Right renal cortex interstitium (tissue), 3 donors: ENCODE results near the gene ERF. TPM values are rescaled to one million over a fixed set of nuclear protein-coding genes. Genes with fewer than 3 reads are reported as not detected.

Source experiments
- DNase-seq, 3 donors: peaks; one replicate each; pipeline ENCODE4 v3.0.0-alpha.2; 2013; ENCODE audit warnings: low read depth in 3 of 3, low spot score in 2 of 3
- polyA plus RNA-seq, 3 donors: library from polyadenylated mRNA; unstranded; fragments of 120-200 nt; gene quantifications; one replicate each; pipeline ENCODE4 v1.2.1, GENCODE V29; 2013; ENCODE audit not compliant: insufficient read length in 3 of 3

ERF gene
- polyA plus RNA-seq, 3 donors, result 50.1 to 63.8 (median 56.2) TPM

DNA sequence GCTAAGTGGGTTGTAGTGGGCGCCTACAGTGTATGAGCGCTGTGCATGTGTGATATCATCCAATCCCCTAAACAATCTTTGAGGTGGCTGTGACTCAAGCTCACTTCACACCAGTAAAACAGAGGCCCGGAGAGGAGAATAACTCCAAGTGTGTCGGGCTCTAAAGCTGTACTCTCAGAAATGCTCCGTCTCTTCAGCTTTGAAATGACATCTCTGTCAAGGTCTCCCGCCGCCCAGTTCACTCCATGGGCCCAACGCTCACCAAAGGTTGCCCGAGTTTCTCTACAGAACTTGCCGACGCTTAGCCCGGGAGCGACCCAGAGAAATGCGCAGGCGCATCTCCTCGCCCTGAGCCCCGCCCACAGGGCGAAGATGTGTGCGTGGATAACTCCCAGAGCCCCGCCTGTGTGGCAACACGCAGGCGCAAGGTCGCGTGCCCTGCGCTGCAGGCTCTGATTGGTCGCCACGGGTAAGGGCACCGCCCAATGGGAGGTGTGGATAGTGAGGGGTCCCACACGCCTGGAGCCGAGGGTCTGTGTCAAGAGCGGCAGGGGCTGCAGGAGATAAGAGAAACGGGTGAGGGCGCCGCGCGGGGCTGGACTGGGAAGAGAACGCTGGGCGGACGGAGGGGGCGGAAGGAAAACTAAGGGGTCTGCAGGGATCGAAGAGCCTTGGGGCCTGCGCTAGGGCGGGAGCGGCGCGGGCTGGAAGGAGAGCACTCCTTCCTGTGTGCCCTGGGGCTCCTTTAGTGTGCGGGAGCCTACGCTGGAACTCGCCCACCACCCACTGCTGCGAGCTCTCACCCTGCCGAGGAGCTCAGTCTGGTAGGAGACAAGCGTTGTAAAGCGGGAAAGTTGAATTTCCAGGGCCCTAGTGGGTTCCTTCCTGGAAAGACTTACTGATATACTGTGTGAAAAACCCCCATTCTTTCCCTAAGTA lies 34.8 kb downstream of the ERF start, which contains the start of gene ZNF526:
TSS of gene ZNF526 (plus strand) at position 501 of the 939 bp plus-strand sequence. CDS start 4,092 bp downstream, outside the sequence.
- DNase-seq, result peak; percentile 89 to 95 (median 94)

DNA sequence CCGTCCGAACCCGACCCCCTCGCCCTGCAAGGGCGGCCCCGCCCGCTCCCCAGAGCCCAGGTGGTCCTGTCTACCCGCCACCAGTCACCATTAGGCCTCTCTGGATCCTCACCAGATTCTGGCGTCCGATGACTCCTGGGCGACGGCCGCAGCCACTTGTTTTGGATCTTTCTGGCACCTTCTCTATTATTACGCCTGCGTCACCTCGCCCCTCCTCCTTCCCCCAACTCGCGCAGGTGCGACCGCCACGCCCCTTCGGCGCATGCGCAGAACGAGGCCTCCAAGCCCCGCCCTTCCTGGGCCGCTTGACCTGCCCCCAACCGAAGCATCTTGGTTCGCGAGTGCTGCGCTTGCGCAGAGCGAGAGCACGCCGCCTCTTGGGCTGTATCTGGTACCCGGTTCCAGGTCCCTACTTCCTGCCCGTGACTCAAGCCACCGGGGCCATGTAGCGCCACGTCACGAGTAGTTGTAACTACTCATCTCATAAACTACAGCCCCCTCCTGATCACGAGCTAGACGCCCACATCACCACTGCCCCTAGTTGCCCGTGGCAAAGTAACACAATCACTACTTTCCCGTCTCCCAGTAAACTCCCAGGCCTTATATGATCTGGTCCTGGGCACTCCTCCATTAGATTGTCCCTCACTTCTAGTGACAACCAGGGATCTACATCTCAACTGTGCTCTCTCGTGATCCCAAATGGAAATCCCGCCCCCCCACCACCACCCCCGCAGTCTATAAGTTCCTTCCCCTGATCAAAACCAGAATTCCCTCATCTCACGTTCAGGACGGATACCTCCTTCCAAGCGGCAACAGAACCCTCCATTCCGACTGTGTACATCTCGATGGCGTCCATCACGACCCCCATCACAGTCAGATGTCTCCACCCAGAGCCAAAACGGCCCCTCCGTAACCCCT lies 37.1 kb downstream of the ERF start, which contains the start of gene DEDD2:
TSS of gene DEDD2 (minus strand) at position 158 of the 918 bp plus-strand sequence. CDS start 670 bp downstream, outside the sequence.
- peak; percentile 88 to 92 (median 88) for DNase-seq

DNA sequence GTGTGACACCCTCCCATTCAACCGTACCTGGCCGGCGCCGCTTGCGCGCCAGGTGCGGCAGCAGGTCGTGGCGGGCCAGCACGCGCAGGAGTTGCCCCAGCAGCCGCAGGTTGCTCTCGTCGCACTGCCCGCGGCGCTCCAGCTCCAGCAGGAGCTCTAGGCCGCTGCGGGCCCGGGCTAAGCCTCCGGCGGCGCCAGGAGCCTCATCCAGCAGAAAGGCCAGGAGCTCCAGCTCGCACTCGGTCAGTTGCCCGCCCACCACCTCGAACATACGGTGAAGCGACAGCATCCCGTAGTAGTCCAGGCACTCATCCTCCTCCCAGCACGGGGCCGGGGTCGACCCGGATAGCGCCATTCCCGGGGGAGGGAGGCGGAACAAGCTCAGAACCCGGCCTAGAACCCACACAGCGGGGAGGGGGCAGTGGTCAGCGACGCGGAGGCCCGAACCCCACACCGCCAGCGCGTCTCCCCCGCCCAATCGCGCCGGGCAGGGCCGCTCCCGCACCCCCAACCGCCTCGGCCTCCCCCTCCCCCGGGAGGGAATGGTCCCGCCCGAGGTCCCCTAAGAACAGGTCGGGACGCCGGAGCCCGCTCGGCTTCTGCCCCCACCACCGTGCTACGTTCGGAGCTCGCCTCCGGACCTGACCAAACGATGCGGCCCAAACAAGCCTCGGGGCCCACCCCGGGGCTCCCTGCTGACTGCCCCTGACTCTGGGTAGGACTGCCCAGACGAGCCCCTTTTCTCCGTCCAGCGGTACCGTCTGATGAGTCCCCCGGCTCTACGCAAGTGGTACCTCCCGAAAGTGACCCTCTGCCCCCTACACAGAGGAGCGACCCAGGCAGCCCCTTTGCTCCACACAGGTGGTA lies 38.0 kb downstream of the ERF start:
- DNase-seq, result no peak

DNA sequence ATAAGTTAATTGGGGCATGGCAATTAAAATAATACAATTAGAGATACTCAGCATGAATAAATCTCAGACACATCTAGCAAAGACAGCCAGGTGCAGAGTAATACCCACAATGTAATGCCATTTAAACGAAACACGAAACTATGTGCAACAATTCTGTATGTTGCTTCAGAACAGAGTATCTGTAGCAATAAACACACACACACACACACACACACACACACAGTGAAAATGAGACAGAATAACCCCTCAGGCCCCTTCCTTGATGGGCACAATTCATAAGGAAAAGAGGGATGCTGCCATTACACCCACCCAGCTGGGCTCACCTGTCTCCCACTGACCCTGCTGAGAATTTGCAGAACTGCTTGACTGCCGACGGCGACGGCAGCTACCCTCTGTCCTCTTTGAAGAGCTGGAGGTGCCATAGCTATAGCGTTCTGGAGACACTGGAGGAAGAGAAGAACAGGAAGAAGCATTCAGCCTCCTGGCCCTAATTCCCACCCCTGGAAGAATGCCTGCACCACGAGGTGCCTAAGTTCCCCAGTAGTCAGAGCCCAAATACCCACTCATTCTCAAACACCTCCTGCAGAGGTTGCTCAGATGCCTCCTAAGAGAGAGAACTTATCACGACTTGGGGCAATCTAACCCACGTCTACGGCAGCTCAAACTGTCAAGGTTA lies 40.0 kb downstream of the ERF start:
- no peak for DNase-seq

DNA sequence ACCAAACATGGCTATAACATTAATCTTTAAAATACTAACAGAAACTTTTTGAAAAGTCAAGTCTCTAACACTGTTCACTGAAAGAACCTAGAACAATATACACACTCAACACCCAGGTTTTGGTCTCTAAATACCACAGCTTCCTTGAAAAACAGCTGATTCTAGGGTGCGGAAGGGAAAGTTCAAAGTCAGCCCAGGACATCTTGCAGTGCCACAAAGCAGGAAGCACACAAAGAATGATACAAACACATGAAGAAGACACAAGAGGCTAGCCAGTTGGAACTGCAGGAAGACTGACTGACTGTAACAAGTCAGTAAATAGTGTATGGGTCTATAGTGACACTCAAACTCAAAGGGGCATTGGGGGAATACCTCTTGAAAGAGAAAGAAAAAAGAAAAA lies 42.0 kb downstream of the ERF start:
- no peak for DNase-seq

DNA sequence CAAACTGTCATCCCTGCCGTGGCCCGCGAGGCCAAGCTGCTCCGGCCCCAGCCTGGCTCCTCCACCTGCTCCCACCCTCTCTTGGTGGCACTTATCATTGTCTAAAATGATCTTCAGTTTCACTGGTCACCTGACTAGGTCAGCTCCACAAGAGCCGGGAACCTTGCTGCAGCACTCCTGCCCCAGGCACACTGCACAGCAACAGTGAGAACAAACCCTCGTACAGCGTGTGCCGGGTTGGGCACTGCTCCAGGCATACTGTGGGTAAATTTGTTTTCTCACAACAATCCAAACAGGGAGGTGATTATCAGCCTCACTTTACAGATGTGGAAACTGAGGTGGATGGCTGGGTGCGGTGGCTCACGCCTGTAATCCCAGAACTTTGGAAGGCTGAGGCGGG lies 46.3 kb downstream of the ERF start:
- no peak for DNase-seq

GRCh38 chr19:42207767-42208271 lies 47.1 kb downstream of the ERF start:
- DNase-seq, result no peak

GRCh38 chr19:42206871-42207755 lies 47.8 kb downstream of the ERF start:
- DNase-seq, result no peak

DNA sequence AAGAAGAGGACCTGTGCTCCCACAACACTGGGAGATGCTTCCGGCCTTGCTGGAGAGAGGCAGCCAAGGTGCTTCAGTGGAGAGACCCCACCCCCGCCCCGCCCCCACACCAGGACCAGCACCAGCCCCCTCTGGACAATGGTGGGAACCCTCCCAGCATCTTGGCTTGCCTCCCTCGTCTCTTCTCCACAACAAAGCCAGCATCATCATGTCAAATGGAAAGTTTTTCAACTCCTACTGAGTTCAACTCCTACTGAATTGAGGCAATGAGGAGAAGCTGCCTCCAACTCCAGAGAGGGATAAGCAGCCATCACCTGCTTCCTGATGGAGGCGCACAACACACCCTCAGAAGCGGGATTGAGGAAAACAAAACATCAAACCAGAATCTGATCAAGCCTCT lies 50.3 kb downstream of the ERF start:
- DNase-seq, result no peak

- no peak for DNase-seq
Observed at GRCh38 chr19:42203700-42204099, 51.2 kb downstream of the ERF start.

DNA sequence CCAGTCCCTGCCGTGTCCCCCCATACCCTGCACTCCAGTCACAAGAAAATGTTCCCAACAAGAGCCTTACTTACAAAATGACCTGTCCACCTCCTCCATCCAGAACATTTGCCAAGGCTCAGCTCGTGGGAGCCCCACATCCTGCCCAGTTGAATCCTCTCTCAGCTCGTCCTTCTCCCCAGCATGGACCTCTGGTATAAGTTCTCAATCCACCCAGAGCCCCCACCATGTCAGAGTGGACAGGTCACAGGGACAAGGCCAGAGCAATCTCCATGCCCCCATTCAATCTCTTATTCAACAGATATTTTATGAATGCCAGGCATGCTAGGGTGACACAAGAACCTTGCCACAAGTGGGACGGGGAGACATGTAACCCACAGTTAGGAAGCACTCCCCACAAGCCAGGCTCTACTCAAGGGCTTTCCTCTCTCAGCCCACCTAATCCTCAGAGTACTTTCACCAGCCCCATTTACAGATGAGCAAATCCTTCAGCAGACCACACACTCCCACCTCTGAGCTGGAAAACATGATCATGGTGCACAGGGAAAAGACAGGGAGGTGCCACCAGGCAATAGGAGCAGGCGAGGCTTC lies 52.5 kb downstream of the ERF start:
- DNase-seq, result no peak

- no peak for DNase-seq
Observed at GRCh38 chr19:42201489-42202289, 53.2 kb downstream of the ERF start.

GRCh38 chr19:42200116-42200715 lies 54.7 kb downstream of the ERF start:
- no peak for DNase-seq

DNA sequence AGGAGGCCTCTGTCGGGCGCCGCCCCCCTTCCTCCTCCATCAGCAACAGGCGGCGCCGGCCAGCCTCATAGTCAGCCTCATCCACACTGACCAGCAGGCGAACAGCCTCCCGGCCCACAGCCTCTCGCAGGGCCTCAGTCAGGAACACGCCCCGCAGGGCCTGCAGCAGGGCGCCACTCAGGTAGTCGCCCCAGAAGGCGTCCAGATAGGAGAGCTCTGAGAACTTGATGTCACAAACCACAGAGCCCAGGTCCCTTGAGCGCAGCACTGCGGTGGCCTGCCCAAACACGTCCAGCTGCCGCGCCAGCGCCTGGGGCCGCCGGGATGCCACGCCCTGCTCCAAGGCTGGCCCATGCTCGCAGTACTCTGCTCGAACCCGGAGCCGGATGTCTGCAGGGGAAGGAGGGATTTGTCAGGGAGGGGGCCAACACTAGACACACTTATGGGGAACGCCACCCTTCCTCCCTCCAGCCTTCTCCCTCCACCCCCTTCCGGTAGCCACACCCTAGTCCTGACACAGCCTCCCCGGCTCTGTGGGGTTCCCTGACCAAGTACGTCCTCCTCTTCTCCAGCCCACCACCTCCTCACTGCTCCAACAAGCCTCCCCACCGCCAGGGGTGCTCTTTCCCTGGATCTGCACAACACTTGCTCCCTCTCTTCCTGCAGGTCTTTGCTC lies 55.4 kb downstream of the ERF start:
- no peak for DNase-seq

DNA sequence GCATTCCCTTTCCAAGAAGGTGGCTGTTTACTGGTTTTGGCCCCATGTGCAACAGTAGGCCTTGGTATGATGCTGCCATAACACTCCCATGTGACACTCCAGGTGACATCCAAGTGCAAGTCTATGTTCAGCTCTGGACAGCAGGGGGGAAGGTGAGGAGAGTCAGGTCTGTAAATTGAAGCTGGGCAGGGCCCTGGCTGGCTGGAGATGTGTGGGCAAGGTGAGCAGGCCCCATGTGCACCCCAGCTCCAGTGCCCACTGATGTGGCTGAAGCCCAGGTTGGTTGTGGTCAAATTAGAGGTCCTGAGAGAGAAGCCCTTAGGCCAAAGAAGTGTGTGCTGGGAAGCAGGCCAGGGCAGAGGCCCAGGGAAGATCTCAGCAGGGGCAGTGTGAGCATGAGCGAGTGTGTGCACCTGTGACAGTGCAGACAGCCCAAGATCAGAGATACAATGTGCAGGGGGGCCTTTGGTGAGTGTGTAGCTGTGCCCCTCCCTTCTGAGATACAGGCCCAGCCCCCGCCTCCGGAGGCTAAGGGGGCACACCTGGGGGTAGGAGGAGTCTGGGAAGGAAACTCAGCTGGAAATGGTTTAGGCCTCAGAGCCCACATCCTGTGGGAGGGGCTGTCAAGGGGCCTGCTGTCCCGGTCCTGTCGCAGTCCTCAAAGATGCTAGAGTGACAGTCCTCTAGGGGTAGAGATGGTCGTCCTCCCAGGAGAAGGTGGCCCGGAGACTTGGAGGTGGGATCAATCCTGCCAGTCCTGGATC lies 56.1 kb downstream of the ERF start:
- no peak for DNase-seq
